ENCODE measurements around the gene CAMTA1.

CAMTA1 gene

DNA sequence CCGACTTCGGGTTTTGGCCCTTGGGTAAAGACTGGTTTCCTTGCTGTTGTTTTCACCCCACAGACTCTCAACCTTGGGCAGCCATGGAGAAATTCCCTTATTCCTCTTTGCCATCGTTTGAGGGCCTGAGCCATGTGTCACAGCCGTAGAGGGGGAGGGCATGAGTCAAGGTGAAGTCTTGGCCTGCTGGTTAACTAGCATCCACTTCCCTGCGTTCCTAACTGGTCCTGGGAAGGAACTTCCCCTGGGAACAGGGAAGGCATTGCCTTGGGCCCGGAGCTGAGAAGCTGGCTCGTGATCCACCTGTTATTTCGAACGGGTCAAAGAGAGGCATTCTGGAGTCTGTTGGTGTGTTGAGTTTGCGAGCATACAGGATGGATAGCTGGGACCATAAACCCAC, 464.9 kb downstream of the CAMTA1 start:
- Histone ChIP-seq H3K4me3 (ENCODE audit: low read length) (no peak overlapping the region), H3K36me3 (ENCODE audit: insufficient read depth, low read length) (no peaks in the 10 kb centered on the region), H3K9me3 (ENCODE audit: insufficient read depth, low read depth, low read length) (no peaks in the 10 kb centered on the region), H3K27ac (ENCODE audit: low read depth, low read length) (no peak overlapping the region), H3K9ac (ENCODE audit: low read depth, low read length) (no peak overlapping the region), H3K4me1 (ENCODE audit: insufficient read depth, low read length) (peaks cover 8% of the 10 kb centered on the region; the same call in 1 of the 2 replicates), H3K27me3 (ENCODE audit: insufficient read depth, low read length) (no peaks in the 10 kb centered on the region)
- 90% methylated on average over 10 of the region's 10 CpGs for WGBS

DNA sequence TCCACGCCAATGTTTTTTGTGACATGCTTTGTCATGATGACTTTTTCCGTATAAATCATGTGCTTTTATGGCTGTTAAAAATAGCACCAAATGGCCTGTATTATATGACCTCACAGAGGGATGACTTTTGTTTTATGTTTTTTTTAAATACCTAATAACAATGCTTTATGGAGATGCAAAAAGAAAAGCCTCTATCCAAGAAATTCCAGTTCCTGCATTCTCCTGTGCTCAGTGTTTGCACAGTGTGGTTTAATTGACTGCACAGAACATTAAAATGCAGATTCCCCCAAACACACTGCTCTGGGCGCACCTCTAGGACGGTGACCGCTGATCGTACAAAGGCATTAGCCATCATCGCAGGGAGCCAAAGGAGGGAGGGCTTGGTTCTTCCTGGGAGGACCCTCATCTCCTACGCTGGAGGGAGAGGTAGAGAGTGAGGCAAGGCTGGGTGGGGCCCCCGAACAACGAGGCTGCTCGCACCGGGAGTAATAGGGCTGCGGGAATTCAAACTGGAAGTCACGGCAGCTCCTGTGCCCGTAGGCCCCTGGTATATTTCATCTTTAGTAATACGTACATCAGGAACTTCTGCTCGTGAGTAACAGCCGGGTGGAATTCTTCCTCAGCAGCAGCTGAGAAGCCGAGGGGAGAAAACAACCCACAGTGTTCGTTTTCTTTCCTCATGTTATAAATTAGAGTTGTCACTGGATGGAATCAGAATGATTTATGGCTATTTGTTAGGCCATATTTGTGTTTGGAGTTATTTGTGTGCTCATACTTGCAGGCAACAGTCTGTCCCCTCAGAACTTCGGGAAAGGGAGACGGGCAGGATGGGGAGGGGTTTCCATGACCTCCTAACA, 465.6 kb downstream of the CAMTA1 start:
- H3K4me3 ChIP-seq (ENCODE audit: low read length): no peak overlapping the region
- peaks cover 6% of the 10 kb centered on the region; the same call in 1 of the 2 replicates for H3K4me1 ChIP-seq (ENCODE audit: insufficient read depth, low read length)
- 87% methylated on average over 22 of the region's 22 CpGs for WGBS
- no peaks in the 10 kb centered on the region for H3K9me3 ChIP-seq (ENCODE audit: insufficient read depth, low read depth, low read length)
- H3K27me3 ChIP-seq (ENCODE audit: insufficient read depth, low read length): no peaks in the 10 kb centered on the region
- H3K27ac ChIP-seq (ENCODE audit: low read depth, low read length): no peak overlapping the region
- H3K9ac ChIP-seq (ENCODE audit: low read depth, low read length): no peak overlapping the region
- H3K36me3 ChIP-seq (ENCODE audit: insufficient read depth, low read length): no peaks in the 10 kb centered on the region

DNA sequence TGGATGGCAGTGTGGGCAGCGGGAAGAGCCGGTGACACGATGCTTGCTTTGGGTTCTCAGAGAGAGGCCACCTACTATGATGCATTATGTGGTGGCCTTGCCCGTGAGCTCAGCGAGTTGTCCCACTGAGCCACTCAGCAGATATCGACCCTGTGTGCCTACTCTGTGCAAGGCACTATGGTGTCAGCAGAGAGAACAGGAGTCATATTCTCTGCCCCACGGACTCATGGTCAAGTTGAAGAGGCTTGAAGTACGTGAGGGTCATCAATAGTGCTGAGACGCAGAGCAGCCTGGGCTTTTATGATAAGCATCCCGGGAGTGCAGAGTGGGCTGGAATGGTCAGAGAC, 466.2 kb downstream of the CAMTA1 start:
- Histone ChIP-seq H3K4me1 (ENCODE audit: insufficient read depth, low read length) (peaks cover 6% of the 10 kb centered on the region; the same call in 1 of the 2 replicates), H3K4me3 (ENCODE audit: low read length) (no peak overlapping the region), H3K27me3 (ENCODE audit: insufficient read depth, low read length) (no peaks in the 10 kb centered on the region), H3K9ac (ENCODE audit: low read depth, low read length) (no peak overlapping the region), H3K9me3 (ENCODE audit: insufficient read depth, low read depth, low read length) (no peaks in the 10 kb centered on the region), H3K36me3 (ENCODE audit: insufficient read depth, low read length) (no peaks in the 10 kb centered on the region), H3K27ac (ENCODE audit: low read depth, low read length) (no peak overlapping the region)
- WGBS: 93% methylated on average over 10 of the region's 10 CpGs

DNA sequence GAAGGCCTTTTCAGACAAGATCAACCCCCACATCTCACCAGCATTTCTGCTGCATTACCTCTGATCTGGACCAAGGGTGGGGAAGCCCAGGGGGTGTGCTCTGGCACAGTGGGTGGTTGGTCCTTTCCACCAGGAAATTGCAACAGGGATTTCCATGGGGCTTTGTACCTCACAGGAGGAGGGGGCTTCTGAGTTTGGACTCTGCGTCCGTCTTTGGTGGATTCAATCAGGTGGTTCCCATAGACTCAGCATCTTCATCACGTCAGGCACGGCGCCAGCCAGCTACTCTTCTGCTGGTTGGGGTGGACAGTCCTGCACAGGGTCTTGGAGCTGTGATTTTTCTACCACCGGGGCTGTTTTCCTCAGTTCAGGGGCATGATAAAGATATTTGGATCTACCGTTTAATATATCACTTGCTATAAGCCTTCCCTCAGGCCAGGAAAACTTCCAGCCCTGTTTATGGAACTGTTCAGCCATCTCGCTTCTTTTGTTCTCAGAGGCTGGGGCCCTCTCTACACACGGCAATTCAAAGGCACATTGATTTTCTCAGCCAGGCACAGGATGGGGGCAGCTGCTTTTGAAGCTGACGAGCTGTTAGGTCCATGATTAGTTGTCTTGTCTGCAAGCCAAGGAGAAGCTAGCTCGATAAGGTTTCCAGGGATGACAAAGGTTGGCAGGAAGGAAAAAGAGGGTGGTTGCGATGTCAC, 467.3 kb downstream of the CAMTA1 start:
- Histone ChIP-seq H3K4me3 (ENCODE audit: low read length) (no peak overlapping the region), H3K27me3 (ENCODE audit: insufficient read depth, low read length) (no peaks in the 10 kb centered on the region), H3K9ac (ENCODE audit: low read depth, low read length) (no peak overlapping the region), H3K4me1 (ENCODE audit: insufficient read depth, low read length) (peaks cover 16% of the 10 kb centered on the region; the same call in 1 of the 2 replicates), H3K27ac (ENCODE audit: low read depth, low read length) (no peak overlapping the region), H3K36me3 (ENCODE audit: insufficient read depth, low read length) (no peaks in the 10 kb centered on the region), H3K9me3 (ENCODE audit: insufficient read depth, low read depth, low read length) (no peaks in the 10 kb centered on the region)
- 90% methylated on average over 12 of the region's 12 CpGs for WGBS

DNA sequence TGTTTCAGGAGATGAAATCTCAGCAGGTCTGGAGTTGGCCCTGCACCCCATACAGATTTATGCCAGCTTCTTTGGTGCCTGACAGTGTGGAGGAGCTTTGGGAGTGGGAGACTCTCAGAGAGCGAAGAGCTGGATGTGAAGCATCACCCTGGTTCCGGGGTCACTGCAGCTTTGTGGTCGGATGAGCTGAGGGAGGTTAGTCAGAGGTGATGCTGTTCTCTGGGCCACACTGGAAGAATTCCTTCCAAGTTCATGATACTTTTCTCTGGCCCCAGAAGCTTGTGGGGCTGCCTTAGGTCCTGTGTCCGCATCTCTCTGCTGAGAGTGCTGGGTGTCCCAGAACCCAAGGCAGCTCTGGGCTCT, 467.8 kb downstream of the CAMTA1 start:
- H3K9ac ChIP-seq (ENCODE audit: low read depth, low read length): no peak overlapping the region
- H3K27ac ChIP-seq (ENCODE audit: low read depth, low read length): no peak overlapping the region
- H3K27me3 ChIP-seq (ENCODE audit: insufficient read depth, low read length): no peaks in the 10 kb centered on the region
- H3K9me3 ChIP-seq (ENCODE audit: insufficient read depth, low read depth, low read length): no peaks in the 10 kb centered on the region
- no peaks in the 10 kb centered on the region for H3K36me3 ChIP-seq (ENCODE audit: insufficient read depth, low read length)
- H3K4me3 ChIP-seq (ENCODE audit: low read length): no peak overlapping the region
- peaks cover 17% of the 10 kb centered on the region; the same call in 1 of the 2 replicates for H3K4me1 ChIP-seq (ENCODE audit: insufficient read depth, low read length)
- WGBS: 97% methylated on average over 4 of the region's 4 CpGs

DNA sequence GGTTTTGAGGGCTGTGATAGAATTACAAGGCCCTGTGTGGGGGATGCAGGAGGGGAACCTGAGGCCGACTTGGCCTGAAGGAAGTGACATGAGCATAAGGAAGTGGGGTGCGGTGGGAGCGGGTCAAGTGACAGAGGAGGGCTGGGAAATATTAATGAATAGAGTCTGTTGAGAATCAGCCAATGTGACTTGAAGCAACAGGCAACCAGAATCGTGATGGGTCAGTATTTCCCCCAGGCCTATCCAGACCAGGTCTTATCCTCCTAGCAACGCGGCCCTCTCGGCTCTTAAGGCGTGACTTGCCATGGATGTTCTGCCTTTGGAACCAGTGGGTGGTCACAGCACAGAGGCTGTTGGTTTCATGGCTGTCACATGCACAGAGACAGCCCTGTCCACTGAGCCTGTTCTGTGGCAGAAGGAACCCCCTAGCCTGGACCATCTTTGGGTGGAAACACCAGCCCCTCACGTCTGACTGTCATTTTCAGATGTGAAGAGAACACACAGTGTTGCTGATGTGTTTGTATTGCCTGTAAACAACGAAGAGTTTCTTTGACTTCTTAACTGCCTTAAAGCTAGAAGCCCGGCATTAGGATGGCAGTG, 468.8 kb downstream of the CAMTA1 start:
- peaks cover 17% of the 10 kb centered on the region; the same call in 1 of the 2 replicates for H3K4me1 ChIP-seq (ENCODE audit: insufficient read depth, low read length)
- no peaks in the 10 kb centered on the region for H3K27me3 ChIP-seq (ENCODE audit: insufficient read depth, low read length)
- WGBS: 93% methylated on average over 11 of the region's 11 CpGs
- no peak overlapping the region for H3K27ac ChIP-seq (ENCODE audit: low read depth, low read length)
- no peaks in the 10 kb centered on the region for H3K9me3 ChIP-seq (ENCODE audit: insufficient read depth, low read depth, low read length)
- H3K36me3 ChIP-seq (ENCODE audit: insufficient read depth, low read length): no peaks in the 10 kb centered on the region
- H3K9ac ChIP-seq (ENCODE audit: low read depth, low read length): no peak overlapping the region
- H3K4me3 ChIP-seq (ENCODE audit: low read length): no peak overlapping the region

DNA sequence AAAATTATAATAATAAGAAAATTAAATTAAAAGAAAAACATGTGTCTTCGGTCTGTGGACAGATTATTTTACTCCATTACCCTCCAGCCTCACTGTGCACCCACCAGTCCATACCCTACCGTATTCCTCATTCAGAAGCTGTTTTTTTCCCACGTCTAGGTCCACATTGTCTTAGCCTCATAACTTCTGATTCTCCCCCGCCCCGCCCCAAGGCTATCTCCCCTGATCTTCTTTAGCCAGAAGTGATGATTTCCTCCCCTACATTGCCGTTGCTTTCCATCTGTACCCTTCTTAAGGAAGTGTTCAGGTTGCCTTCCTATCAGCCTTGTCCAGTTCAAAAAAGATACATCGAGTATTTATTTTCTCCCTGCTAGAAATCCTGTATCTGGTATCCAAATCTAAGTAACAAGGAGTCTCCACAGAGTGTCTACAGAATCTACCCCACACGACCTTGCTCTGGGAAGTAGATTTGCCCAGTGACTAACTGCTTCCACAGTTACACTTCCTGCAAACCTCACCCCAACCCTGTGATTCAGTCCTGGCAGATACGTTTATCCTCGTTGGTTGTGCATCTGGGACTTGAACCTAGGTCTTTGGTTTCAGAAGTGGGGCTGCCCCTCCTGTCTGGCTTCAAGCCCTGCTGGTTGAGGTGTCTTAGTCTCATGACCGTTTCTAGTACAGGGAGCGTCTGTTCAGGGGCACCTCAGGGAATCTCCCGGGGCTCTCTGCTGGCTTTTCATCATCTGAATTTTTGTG, 470.2 kb downstream of the CAMTA1 start:
- H3K27me3 ChIP-seq (ENCODE audit: insufficient read depth, low read length): no peaks in the 10 kb centered on the region
- H3K9ac ChIP-seq (ENCODE audit: low read depth, low read length): no peak overlapping the region
- 87% methylated on average over 13 of the region's 13 CpGs for WGBS
- no peak overlapping the region for H3K27ac ChIP-seq (ENCODE audit: low read depth, low read length)
- no peak overlapping the region for H3K4me3 ChIP-seq (ENCODE audit: low read length)
- peaks cover 17% of the 10 kb centered on the region; the same call in 1 of the 2 replicates for H3K4me1 ChIP-seq (ENCODE audit: insufficient read depth, low read length)
- H3K36me3 ChIP-seq (ENCODE audit: insufficient read depth, low read length): no peaks in the 10 kb centered on the region
- H3K9me3 ChIP-seq (ENCODE audit: insufficient read depth, low read depth, low read length): no peaks in the 10 kb centered on the region

DNA sequence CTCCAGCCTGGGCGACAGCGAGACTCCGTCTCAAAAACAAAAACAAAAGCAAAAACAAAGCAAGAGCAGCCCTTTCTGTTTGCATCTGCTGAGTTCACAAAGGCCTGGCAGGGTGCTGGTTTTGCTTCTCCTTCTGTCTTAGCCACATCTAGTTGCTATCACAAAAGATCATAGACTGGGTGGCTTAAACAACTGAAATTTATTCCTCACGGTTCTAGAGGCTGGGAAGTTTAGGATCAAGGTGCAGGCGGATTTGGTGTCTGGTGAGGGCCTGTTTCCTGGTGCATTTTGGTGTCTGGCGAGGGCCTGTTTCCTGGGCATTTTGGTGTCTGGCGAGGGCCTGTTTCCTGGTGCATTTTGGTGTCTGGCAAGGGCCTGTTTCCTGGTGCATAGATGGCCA, 471.3 kb downstream of the CAMTA1 start:
- Histone ChIP-seq H3K9me3 (ENCODE audit: insufficient read depth, low read depth, low read length) (no peaks in the 10 kb centered on the region), H3K4me3 (ENCODE audit: low read length) (no peak overlapping the region), H3K9ac (ENCODE audit: low read depth, low read length) (no peak overlapping the region), H3K4me1 (ENCODE audit: insufficient read depth, low read length) (peaks cover 17% of the 10 kb centered on the region; the same call in 1 of the 2 replicates), H3K27me3 (ENCODE audit: insufficient read depth, low read length) (no peaks in the 10 kb centered on the region), H3K36me3 (ENCODE audit: insufficient read depth, low read length) (no peaks in the 10 kb centered on the region), H3K27ac (ENCODE audit: low read depth, low read length) (no peak overlapping the region)
- WGBS: 91% methylated on average over 7 of the region's 7 CpGs

DNA sequence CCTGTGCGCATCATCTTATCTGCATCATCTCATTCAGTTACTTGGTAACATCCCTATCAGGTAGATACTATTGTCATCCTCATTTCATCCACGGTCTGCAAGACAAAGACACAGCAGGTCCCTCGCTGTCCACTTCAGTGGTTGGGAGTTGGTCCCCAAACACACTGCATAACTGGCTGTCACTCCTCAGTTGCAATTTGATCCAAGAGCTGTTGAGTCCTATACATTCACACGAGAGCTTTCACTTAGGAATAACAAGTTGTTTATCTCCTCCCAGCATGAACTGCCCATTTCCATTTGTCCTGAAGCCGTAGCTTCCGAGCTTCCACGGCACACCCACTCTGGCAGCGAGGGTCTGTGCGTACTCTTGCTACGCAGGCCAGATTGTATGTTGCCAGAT, 472.0 kb downstream of the CAMTA1 start:
- Histone ChIP-seq H3K4me3 (ENCODE audit: low read length) (no peak overlapping the region), H3K36me3 (ENCODE audit: insufficient read depth, low read length) (no peaks in the 10 kb centered on the region), H3K27ac (ENCODE audit: low read depth, low read length) (no peak overlapping the region), H3K9ac (ENCODE audit: low read depth, low read length) (no peak overlapping the region), H3K9me3 (ENCODE audit: insufficient read depth, low read depth, low read length) (no peaks in the 10 kb centered on the region), H3K4me1 (ENCODE audit: insufficient read depth, low read length) (peaks cover 17% of the 10 kb centered on the region; the same call in 1 of the 2 replicates), H3K27me3 (ENCODE audit: insufficient read depth, low read length) (no peaks in the 10 kb centered on the region)
- 79% methylated on average over 10 of the region's 10 CpGs for WGBS

DNA sequence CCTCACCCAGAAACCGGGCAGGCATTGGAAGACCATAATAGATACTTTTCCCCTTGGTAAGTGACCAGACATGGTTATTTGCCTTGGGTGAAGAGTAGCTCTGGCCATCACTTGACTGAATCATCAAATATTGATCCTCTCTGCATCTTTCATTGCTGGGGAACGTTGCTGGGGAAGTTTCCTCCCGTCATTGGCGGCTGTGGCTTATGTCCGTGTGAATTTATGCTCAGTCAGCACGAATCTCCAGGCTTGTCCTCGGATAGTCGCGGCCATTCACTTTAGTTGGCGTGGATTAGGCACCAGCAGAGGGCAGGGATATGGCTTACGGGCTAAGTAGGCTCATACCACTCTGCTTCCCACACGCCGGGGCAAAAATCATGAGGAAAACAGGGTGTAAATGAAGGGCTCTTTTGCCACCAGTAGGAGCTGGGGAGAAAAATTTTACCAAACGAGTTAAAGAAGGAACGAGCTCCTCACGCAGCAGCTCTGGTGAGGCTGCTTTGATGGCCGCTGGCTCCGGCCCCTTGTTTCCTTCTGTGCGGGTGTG, 473.4 kb downstream of the CAMTA1 start:
- no peak overlapping the region for H3K9ac ChIP-seq (ENCODE audit: low read depth, low read length)
- H3K4me3 ChIP-seq (ENCODE audit: low read length): no peak overlapping the region
- peaks cover 12% of the 10 kb centered on the region; the same call in 1 of the 2 replicates for H3K4me1 ChIP-seq (ENCODE audit: insufficient read depth, low read length)
- no peaks in the 10 kb centered on the region for H3K36me3 ChIP-seq (ENCODE audit: insufficient read depth, low read length)
- 94% methylated on average over 19 of the region's 19 CpGs for WGBS
- no peaks in the 10 kb centered on the region for H3K27me3 ChIP-seq (ENCODE audit: insufficient read depth, low read length)
- H3K9me3 ChIP-seq (ENCODE audit: insufficient read depth, low read depth, low read length): no peaks in the 10 kb centered on the region
- no peak overlapping the region for H3K27ac ChIP-seq (ENCODE audit: low read depth, low read length)
